Small intestine (tissue), 7 donors: ENCODE measurements around the gene SYCE1. TPM values are rescaled to one million over a fixed set of nuclear protein-coding genes. Genes with fewer than 3 reads are reported as not detected.
"Not testable (repeated sequence)": the region's sequence is repeated elsewhere in the genome, so short reads cannot be mapped to it uniquely, and the experiment has no call there.

ENCODE experiments used
- DNase-seq, 2 donors: peaks; one replicate each; pipeline versions ENCODE4 v3.0.0 to v3.0.0-alpha.2; 2013
- FAIRE-seq: peaks from 2 replicates; lab custom pipeline; 2012; peaks lifted over from hg19 to GRCh38; lab: Jason Lieb, UNC
- H3K27ac ChIP-seq, 3 donors: one replicate each; pipeline ENCODE4 v1.5.1; 2013; ENCODE audit warnings: low read length in 2 of 3, mild to moderate bottlenecking in 2 of 3, control low read depth in 1 of 3, inconsistent platforms in 1 of 3, low read depth in 1 of 3, moderate library complexity in 1 of 3
- H3K27me3 ChIP-seq, 3 donors: one replicate each; pipeline ENCODE4 v1.6.1; 2013; ENCODE audit warnings: low read length in 3 of 3, inconsistent platforms in 1 of 3; ENCODE audit not compliant: control insufficient read depth in 3 of 3, insufficient read depth in 3 of 3
- H3K36me3 ChIP-seq, 3 donors: one replicate each; pipeline ENCODE4 v1.6.1; 2013; ENCODE audit warnings: low read length in 3 of 3, inconsistent platforms in 1 of 3, low read depth in 1 of 3, mild to moderate bottlenecking in 1 of 3, moderate library complexity in 1 of 3; ENCODE audit not compliant: control insufficient read depth in 3 of 3, insufficient read depth in 2 of 3
- H3K4me1 ChIP-seq, 3 donors: one replicate each; pipeline ENCODE4 v1.6.1; 2013; ENCODE audit warnings: low read length in 2 of 3, inconsistent platforms in 1 of 3, low read depth in 1 of 3, mild to moderate bottlenecking in 1 of 3, moderate library complexity in 1 of 3; ENCODE audit not compliant: control insufficient read depth in 3 of 3, insufficient read depth in 2 of 3
- H3K4me3 ChIP-seq, 3 donors: one replicate each; pipeline ENCODE4 v1.5.1; 2013; ENCODE audit warnings: low read length in 3 of 3, control low read depth in 1 of 3, inconsistent platforms in 1 of 3, low read depth in 1 of 3, mild to moderate bottlenecking in 1 of 3, moderate library complexity in 1 of 3
- H3K9me3 ChIP-seq, 2 donors: one replicate each; pipeline ENCODE4 v1.6.1; 2013; ENCODE audit warnings: low read depth in 1 of 2, low read length in 1 of 2; ENCODE audit not compliant: control insufficient read depth in 2 of 2, insufficient read depth in 1 of 2
- WGBS, 3 donors: extraction: QIAGEN DNeasy Blood & Tissue Kit; methylation state at CpG; one replicate each; pipeline ENCODE4 v1.1.7; 2013; 5-methylcytosine and 5-hydroxymethylcytosine counted together
- polyA plus RNA-seq, 4 donors: library from polyadenylated mRNA; stranded (reverse) in 3 of 4; unstranded in 1 of 4; fragments of 200-250 nt in 3 of 4; fragments of 120-200 nt in 1 of 4; gene quantifications; one replicate each; pipeline versions ENCODE4 v1.2.1 to v1.2.3, GENCODE V29; 2013
- donor health status: healthy with polysubstance abuse.
- donor health status: control.
- donor health status: control.
- donor health status: Bipolar disorder and iron deficiency.
- donor health status: healthy.

The SYCE1 gene
- polyA plus RNA-seq, 4 donors, result 0.09 to 0.24 TPM; not detected in 2

GRCh38 chr10:133554600-133554999, 10.8 kb downstream of the SYCE1 start:
- peaks cover 0 to 5% (median 0%) of the 10 kb centered on the region in 3 donors for H3K27me3 ChIP-seq
- FAIRE-seq (no peak), DNase-seq (no peak)
- H3K36me3 ChIP-seq, result no peaks in the 10 kb centered on the region
- 71 to 96% (median 88%) methylated on average over 4 of the region's 4 CpGs for WGBS, 3 donors
- no peak overlapping the region for H3K4me3 ChIP-seq
- no peak overlapping the region for H3K27ac ChIP-seq
- no peaks in the 10 kb centered on the region for H3K9me3 ChIP-seq
- no peaks in the 10 kb centered on the region for H3K4me1 ChIP-seq

GRCh38 chr10:133544506-133544905, 20.9 kb downstream of the SYCE1 start:
- WGBS, 3 donors, result 52 to 67% (median 65%) methylated on average over 1 of the region's 1 CpG
- H3K27me3 ChIP-seq, result peaks cover 0 to 6% (median 0%) of the 10 kb centered on the region in 3 donors
- FAIRE-seq, result no peak

GRCh38 chr10:133541441-133541975, 23.9 kb downstream of the SYCE1 start:
- not testable (repeated sequence) for H3K36me3 ChIP-seq, H3K27me3 ChIP-seq, H3K27ac ChIP-seq, H3K9me3 ChIP-seq, FAIRE-seq, H3K4me1 ChIP-seq, H3K4me3 ChIP-seq, DNase-seq
- WGBS, 3 donors, result 51 to 62% (median 59%) methylated on average over 6 of the region's 6 CpGs

More at GRCh38 chr10:133544506-133544905, 20.9 kb downstream of the SYCE1 start:
- H3K9me3 ChIP-seq, result no peaks in the 10 kb centered on the region
- no peak for DNase-seq
- H3K4me1 ChIP-seq, result no peaks in the 10 kb centered on the region
- H3K27ac ChIP-seq, result no peak overlapping the region
- no peaks in the 10 kb centered on the region for H3K36me3 ChIP-seq
- no peak overlapping the region for H3K4me3 ChIP-seq

- Histone ChIP-seq H3K4me1 (no peaks in the 10 kb centered on the region), H3K9me3 (no peaks in the 10 kb centered on the region), H3K4me3 (no peak overlapping the region), H3K27ac (no peak overlapping the region), H3K27me3 (no peaks in the 10 kb centered on the region), H3K36me3 (no peaks in the 10 kb centered on the region)
- WGBS, 3 donors, result 48 to 60% (median 56%) methylated on average over 4 of the region's 4 CpGs
- no peak for DNase-seq
- no peak for FAIRE-seq
These were observed 27.5 kb downstream of the SYCE1 start for GRCh38 chr10:133537546-133538545.

- Histone ChIP-seq H3K4me3 (no peak overlapping the region), H3K36me3 (no peaks in the 10 kb centered on the region), H3K27ac (no peak overlapping the region), H3K27me3 (no peaks in the 10 kb centered on the region), H3K9me3 (no peaks in the 10 kb centered on the region), H3K4me1 (no peaks in the 10 kb centered on the region)
- WGBS, 3 donors, result 55 to 66% (median 57%) methylated on average over 4 of the region's 4 CpGs
- FAIRE-seq (no peak), DNase-seq (no peak)
These were observed 29.2 kb downstream of the SYCE1 start for GRCh38 chr10:133536198-133536597.

GRCh38 chr10:133534417-133534816, 31.0 kb downstream of the SYCE1 start:
- Histone ChIP-seq H3K4me3 (no peak overlapping the region), H3K9me3 (no peaks in the 10 kb centered on the region), H3K36me3 (no peaks in the 10 kb centered on the region), H3K27me3 (peaks cover 0 to 5% (median 0%) of the 10 kb centered on the region in 3 donors), H3K4me1 (no peaks in the 10 kb centered on the region), H3K27ac (no peak overlapping the region)
- 78 to 82% (median 78%) methylated on average over 7 of the region's 7 CpGs for WGBS, 3 donors
- FAIRE-seq (no peak), DNase-seq (no peak)

- Histone ChIP-seq H3K36me3 (no peaks in the 10 kb centered on the region), H3K4me1 (no peaks in the 10 kb centered on the region), H3K27me3 (peaks cover 4 to 7% (median 5%) of the 10 kb centered on the region in 3 donors), H3K27ac (no peak overlapping the region), H3K4me3 (no peak overlapping the region), H3K9me3 (no peaks in the 10 kb centered on the region)
- no peak for DNase-seq
- 67 to 79% (median 77%) methylated on average over 7 of the region's 7 CpGs for WGBS, 3 donors
- no peak for FAIRE-seq
These were observed 32.5 kb downstream of the SYCE1 start for GRCh38 chr10:133532871-133533270.

- peaks cover 9 to 16% (median 12%) of the 10 kb centered on the region in 3 donors for H3K27me3 ChIP-seq
- FAIRE-seq (no peak), DNase-seq (no peak)
- no peak overlapping the region for H3K4me3 ChIP-seq
- WGBS, 3 donors, result 39 to 51% (median 41%) methylated on average over 9 of the region's 9 CpGs
- no peaks in the 10 kb centered on the region for H3K4me1 ChIP-seq
- H3K36me3 ChIP-seq, result no peaks in the 10 kb centered on the region
- H3K9me3 ChIP-seq, result no peaks in the 10 kb centered on the region
- no peak overlapping the region for H3K27ac ChIP-seq
These were observed 34.9 kb downstream of the SYCE1 start for GRCh38 chr10:133530506-133530905.
